NT2/D1 (cell line): Measurements from ENCODE around the gene SLC38A10.

Source experiments
- YY1 ChIP-seq: IDR thresholded peaks from 2 replicates; pipeline ENCODE4 v1.6.1; 2011; ENCODE audit not compliant: insufficient read length, insufficient read depth
- ZNF274 ChIP-seq: IDR thresholded peaks from 2 replicates; pipeline ENCODE4 v1.6.1; 2011; ENCODE audit warnings: mild to moderate bottlenecking, low read depth, low read length

DNA sequence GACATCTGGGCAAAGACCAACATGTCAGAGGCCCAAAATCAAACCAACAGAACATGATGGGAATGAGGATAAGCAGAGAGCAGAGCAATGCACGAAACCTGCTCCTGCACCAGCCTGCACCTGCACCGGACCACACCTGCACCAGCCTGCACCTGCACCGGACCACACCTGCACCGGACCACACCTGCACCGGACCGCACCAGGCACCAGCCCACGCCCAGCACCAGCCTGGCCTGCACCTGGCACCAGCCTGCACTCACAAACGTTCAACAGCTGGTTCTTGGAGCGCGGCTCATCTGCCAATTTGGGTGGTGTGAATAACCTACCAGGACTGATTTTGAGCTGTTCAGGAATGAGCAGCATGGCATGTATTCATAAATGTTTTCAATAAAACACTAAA lies 90.5 kb downstream of the SLC38A10 start:
- TF ChIP-seq ZNF274 (no peak), YY1 (no peak)
